ENCODE measurements around the gene MAPK4.

GRCh38 chr18:50726960-50727589 lies 167.2 kb downstream of the MAPK4 start:
- TF ChIP-seq GATA2 (IDR thresholded peaks at IDR 0.05; ENCODE audit: low read depth, low read length) = no peak
- TF ChIP-seq GATA3 (IDR thresholded peaks at IDR 0.05; ENCODE audit: low read depth, low read length) = no peak

Data from SH-SY5Y (cell line).